Medulla oblongata (tissue), 1 donor: ENCODE data around the gene KRT36.

Source experiments
- DNase-seq: peaks from one replicate; pipeline ENCODE4 v3.0.0-alpha.2; 2015; ENCODE audit errors: extremely low spot score

Gene KRT36

GRCh38 chr17:41476866-41477815 is 12.6 kb downstream of the KRT36 start:
- no peak for DNase-seq

- DNase-seq, result no peak
These were observed 14.3 kb downstream of the KRT36 start for GRCh38 chr17:41475421-41475820.

GRCh38 chr17:41474863-41475262 is 14.8 kb downstream of the KRT36 start:
- DNase-seq, result no peak

- no peak for DNase-seq
These were observed 21.4 kb downstream of the KRT36 start for GRCh38 chr17:41468346-41468745.

- no peak for DNase-seq
These were observed 22.1 kb downstream of the KRT36 start for GRCh38 chr17:41467561-41467960.

GRCh38 chr17:41466988-41467387 is 22.7 kb downstream of the KRT36 start, which contains the start of gene KRT32:
KRT32 (minus strand) TSS chr17:41467386; CDS start chr17:41467325, 61 bp downstream.
- DNase-seq, result no peak

- no peak for DNase-seq
These were observed 25.0 kb downstream of the KRT36 start for GRCh38 chr17:41464682-41465081.

- no peak for DNase-seq
These were observed 25.5 kb downstream of the KRT36 start for GRCh38 chr17:41464173-41464572.

GRCh38 chr17:41463746-41464145 is 26.0 kb downstream of the KRT36 start:
- no peak for DNase-seq

- no peak for DNase-seq
These were observed 27.0 kb downstream of the KRT36 start for GRCh38 chr17:41462705-41463104.

- no peak for DNase-seq
These were observed 32.0 kb downstream of the KRT36 start for GRCh38 chr17:41457676-41458075.

- DNase-seq, result no peak
These were observed 33.5 kb downstream of the KRT36 start for GRCh38 chr17:41456204-41456603.

GRCh38 chr17:41455236-41455635 is 34.5 kb downstream of the KRT36 start:
- no peak for DNase-seq

- no peak for DNase-seq
These were observed 36.6 kb downstream of the KRT36 start for GRCh38 chr17:41453066-41453465.

- DNase-seq, result peak; percentile 9
These were observed 37.4 kb downstream of the KRT36 start for GRCh38 chr17:41452281-41452680.

GRCh38 chr17:41451154-41451728 is 38.5 kb downstream of the KRT36 start:
- no peak for DNase-seq

- no peak for DNase-seq
These were observed 40.7 kb downstream of the KRT36 start for GRCh38 chr17:41449008-41449407.

GRCh38 chr17:41448506-41448905 is 41.2 kb downstream of the KRT36 start:
- DNase-seq, result no peak

- no peak for DNase-seq
These were observed 42.9 kb downstream of the KRT36 start for GRCh38 chr17:41446806-41447205.

- DNase-seq, result no peak
These were observed 45.1 kb downstream of the KRT36 start for GRCh38 chr17:41444640-41445039.

- DNase-seq, result no peak
These were observed 45.5 kb downstream of the KRT36 start for GRCh38 chr17:41444186-41444585.

- no peak for DNase-seq
These were observed 47.0 kb downstream of the KRT36 start for GRCh38 chr17:41442739-41443138.

- no peak for DNase-seq
These were observed 49.1 kb downstream of the KRT36 start, which contains the start of gene KRT38 for GRCh38 chr17:41440531-41441033. KRT38 (minus strand) TSS chr17:41440983; CDS start chr17:41440921, 62 bp downstream.
